Mesenchymal stem cell (in vitro differentiated cells and primary cell): ENCODE measurements around the gene LIG1.

Experiments
- DNase-seq: peaks from one replicate; pipeline ENCODE4 v3.0.0-alpha.2; 2013
- H2AFZ ChIP-seq: one replicate; pipeline ENCODE4 v1.6.1; 2013; ENCODE audit warnings: low read depth, mild to moderate bottlenecking, control low read depth, inconsistent platforms, low read length, moderate library complexity
- H2AK5ac ChIP-seq: 2 replicates; pipeline ENCODE4 v1.6.1; 2013; ENCODE audit warnings: low read length, moderate library complexity, mild to moderate bottlenecking, inconsistent platforms; ENCODE audit not compliant: severe bottlenecking
- H2BK120ac ChIP-seq: one replicate; pipeline ENCODE4 v1.6.1; 2013; ENCODE audit warnings: low read depth, mild to moderate bottlenecking, inconsistent platforms, low read length, moderate library complexity
- H2BK12ac ChIP-seq, 2 experiments: one replicate each; pipeline ENCODE4 v1.6.1; 2013; ENCODE audit warnings: inconsistent platforms in 2 of 2, low read length in 2 of 2, mild to moderate bottlenecking in 2 of 2, moderate library complexity in 2 of 2, control low read depth in 1 of 2
- H2BK15ac ChIP-seq: one replicate; pipeline ENCODE4 v1.6.1; 2013; ENCODE audit warnings: mild to moderate bottlenecking, low read depth, inconsistent platforms; ENCODE audit not compliant: poor library complexity, severe bottlenecking
- H2BK5ac ChIP-seq: 2 replicates; pipeline ENCODE4 v1.6.1; 2013; ENCODE audit warnings: low read depth, mild to moderate bottlenecking, low read length, control low read depth, inconsistent platforms; ENCODE audit not compliant: poor library complexity, severe bottlenecking
- H3K14ac ChIP-seq, 2 experiments: one replicate each; pipeline ENCODE4 v1.6.1; 2013; ENCODE audit warnings: inconsistent platforms in 2 of 2, low read length in 2 of 2, control low read depth in 1 of 2, mild to moderate bottlenecking in 1 of 2, moderate library complexity in 1 of 2
- H3K18ac ChIP-seq, 2 experiments: one replicate each; pipeline ENCODE4 v1.6.1; 2013; ENCODE audit warnings: inconsistent platforms in 2 of 2, low read length in 2 of 2, control low read depth in 1 of 2, low read depth in 1 of 2, mild to moderate bottlenecking in 1 of 2
- H3K23ac ChIP-seq, 2 experiments: one replicate each; pipeline ENCODE4 v1.6.1; 2013; ENCODE audit warnings: inconsistent platforms in 2 of 2, low read length in 2 of 2, mild to moderate bottlenecking in 2 of 2, moderate library complexity in 2 of 2, control low read depth in 1 of 2
- H3K27ac ChIP-seq: 2 replicates; pipeline ENCODE4 v1.5.1; 2013; ENCODE audit warnings: mild to moderate bottlenecking, moderate library complexity, low read length, control low read depth, inconsistent platforms; ENCODE audit not compliant: poor library complexity, severe bottlenecking
- H3K27me3 ChIP-seq, 2 experiments: 2 replicates each; pipeline versions ENCODE4 v1.6.1 to v1.7.0; 2013; ENCODE audit warnings: low read length in 2 of 2, mild to moderate bottlenecking in 2 of 2, moderate library complexity in 2 of 2, control low read depth in 1 of 2, inconsistent platforms in 1 of 2; ENCODE audit not compliant: control insufficient read depth in 1 of 2, insufficient read depth in 1 of 2
- H3K36me3 ChIP-seq, 2 experiments: 2 replicates each; pipeline versions ENCODE4 v1.6.1 to v1.7.0; 2013; ENCODE audit warnings: low read length in 2 of 2, control low read depth in 1 of 2, inconsistent platforms in 1 of 2, low read depth in 1 of 2, mild to moderate bottlenecking in 1 of 2; ENCODE audit not compliant: insufficient read depth in 2 of 2, control insufficient read depth in 1 of 2
- H3K4ac ChIP-seq, 2 experiments: one replicate each; pipeline ENCODE4 v1.6.1; 2013; ENCODE audit warnings: inconsistent platforms in 2 of 2, low read length in 2 of 2, mild to moderate bottlenecking in 2 of 2, moderate library complexity in 2 of 2, control low read depth in 1 of 2, low read depth in 1 of 2
- H3K4me1 ChIP-seq: 2 replicates; pipeline ENCODE4 v1.6.1; 2013; ENCODE audit warnings: low read depth, low read length, control low read depth; ENCODE audit not compliant: control insufficient read depth, insufficient read depth
- H3K4me2 ChIP-seq: 2 replicates; pipeline ENCODE4 v1.6.1; 2013; ENCODE audit warnings: low read length, mild to moderate bottlenecking, inconsistent platforms; ENCODE audit not compliant: poor library complexity, severe bottlenecking
- H3K4me3 ChIP-seq, 2 experiments: 2 replicates each; pipeline versions ENCODE4 v1.5.1 to v1.7.0; 2013; ENCODE audit warnings: low read length in 2 of 2, mild to moderate bottlenecking in 2 of 2, control low read depth in 1 of 2, low read depth in 1 of 2; ENCODE audit not compliant: insufficient read depth in 1 of 2
- H3K79me1 ChIP-seq: replicated peaks from 2 replicates; pipeline ENCODE4 v1.6.1; 2013; ENCODE audit warnings: mild to moderate bottlenecking, control low read depth, low read length, inconsistent platforms; ENCODE audit not compliant: poor library complexity, severe bottlenecking
- H3K9ac ChIP-seq: 2 replicates; pipeline ENCODE4 v1.7.0; 2013; ENCODE audit warnings: mild to moderate bottlenecking, low read length, moderate library complexity
- H3K9me3 ChIP-seq: 2 replicates; pipeline ENCODE4 v1.7.0; 2013; ENCODE audit warnings: mild to moderate bottlenecking, low read length; ENCODE audit not compliant: control insufficient read depth
- H4K8ac ChIP-seq: one replicate; pipeline ENCODE4 v1.6.1; 2013; ENCODE audit warnings: inconsistent platforms, mild to moderate bottlenecking, low read length, moderate library complexity
- H4K91ac ChIP-seq: one replicate; pipeline ENCODE4 v1.6.1; 2013; ENCODE audit warnings: mild to moderate bottlenecking, low read length, inconsistent platforms
- WGBS: methylation state at CpG from one replicate; pipeline ENCODE4 v1.1.7; 2013; ENCODE audit warnings: mixed read lengths; 5-methylcytosine and 5-hydroxymethylcytosine counted together

LIG1 gene

DNA sequence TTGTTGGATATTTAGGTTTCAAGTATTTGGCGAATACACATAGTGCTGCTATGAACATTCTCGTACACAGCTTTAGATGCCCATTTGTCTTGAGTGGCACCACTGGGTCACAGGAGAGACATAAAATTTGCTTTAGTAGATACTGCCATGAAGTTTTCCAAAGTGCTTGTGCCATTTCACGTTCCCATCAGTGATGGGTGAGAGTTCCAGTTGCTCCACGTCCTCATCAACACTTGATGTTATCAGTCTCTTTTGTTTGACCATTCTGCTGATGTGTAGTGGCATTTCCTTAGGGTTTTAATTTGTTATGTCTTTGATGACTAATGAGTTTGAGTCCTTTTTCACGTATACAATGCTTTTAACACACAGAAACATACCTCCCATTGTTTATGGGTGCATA is 11.4 kb upstream of the LIG1 start:
- WGBS: 96% methylated on average over 4 of the region's 5 CpGs
- Histone ChIP-seq H2BK120ac (no peak overlapping the region), H3K4ac (no peak overlapping the region), H3K4me2 (no peak overlapping the region), H3K9me3 (peaks cover 13% of the 10 kb centered on the region), H3K9ac (no peak overlapping the region), H4K8ac (no peak overlapping the region), H3K27ac (no peak overlapping the region), H4K91ac (no peak overlapping the region), H3K23ac (no peak overlapping the region), H2AFZ (no peak overlapping the region), H2BK15ac (no peak overlapping the region), H2BK5ac (no peak overlapping the region), H3K27me3 (no peaks in the 10 kb centered on the region), H2BK12ac (no peak overlapping the region), H3K36me3 (peaks cover 8 to 39% of the 10 kb centered on the region in 2 experiments), H3K4me1 (no peaks in the 10 kb centered on the region), H3K18ac (no peak overlapping the region), H2AK5ac (no peak overlapping the region), H3K14ac (no peak overlapping the region), H3K79me1 (peaks cover 9% of the 10 kb centered on the region), H3K4me3 (no peak overlapping the region)
- DNase-seq: no peak

DNA sequence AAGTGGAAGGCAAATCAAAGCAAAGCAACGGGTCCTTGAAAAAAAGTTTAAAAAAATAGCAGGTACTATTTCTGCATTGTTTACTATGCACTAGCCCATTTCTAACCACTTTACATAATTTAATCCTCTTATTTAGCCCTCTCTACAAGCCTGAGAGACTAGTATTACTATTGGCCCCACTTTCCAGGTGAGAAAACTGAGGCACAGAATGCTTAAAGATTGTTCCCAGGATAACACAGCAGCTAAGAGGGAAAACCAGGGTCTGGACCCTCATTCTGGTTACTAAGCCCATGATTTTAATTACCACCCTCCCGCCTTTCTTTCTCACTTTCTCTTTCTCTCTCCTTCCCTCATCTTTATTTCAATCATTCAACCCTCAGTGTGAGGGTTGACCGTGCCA is 6.1 kb upstream of the LIG1 start:
- Histone ChIP-seq H3K36me3 (peaks cover 30 to 53% of the 10 kb centered on the region in 2 experiments), H3K9ac (no peak overlapping the region), H2BK5ac (no peak overlapping the region), H3K9me3 (peaks cover 4% of the 10 kb centered on the region), H2AK5ac (no peak overlapping the region), H2BK15ac (no peak overlapping the region), H3K14ac (no peak overlapping the region), H3K18ac (no peak overlapping the region), H2BK120ac (no peak overlapping the region), H2BK12ac (no peak overlapping the region), H4K8ac (no peak overlapping the region), H3K79me1 (peaks cover 31% of the 10 kb centered on the region), H3K27me3 (no peaks in the 10 kb centered on the region), H2AFZ (no peak overlapping the region), H3K23ac (no peak overlapping the region), H4K91ac (no peak overlapping the region), H3K4me1 (peaks cover 8% of the 10 kb centered on the region), H3K4me2 (no peak overlapping the region), H3K4me3 (no peak overlapping the region), H3K4ac (no peak overlapping the region), H3K27ac (no peak overlapping the region)
- no peak for DNase-seq
- WGBS: 93% methylated on average over 3 of the region's 3 CpGs

DNA sequence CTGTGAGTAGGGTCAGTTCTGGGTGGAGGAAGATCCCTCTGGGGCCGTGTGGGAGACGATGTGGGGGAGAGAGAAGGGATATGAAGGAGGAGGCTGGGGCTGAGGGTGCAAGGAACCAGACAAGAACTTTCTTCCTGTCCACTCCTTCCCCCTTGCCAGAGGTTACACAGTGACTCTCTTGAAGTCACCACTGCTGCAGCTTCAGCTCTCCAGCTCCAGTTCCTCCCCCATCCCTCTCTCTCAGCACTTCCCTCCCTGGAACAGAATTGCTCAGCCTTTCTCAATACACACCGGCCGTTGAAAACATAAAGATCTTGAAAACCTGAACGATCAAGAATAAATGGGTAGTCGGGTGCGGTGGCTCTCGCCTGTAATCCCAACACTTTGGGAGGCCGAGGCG is 5.4 kb upstream of the LIG1 start:
- Histone ChIP-seq H3K36me3 (peaks cover 30 to 50% of the 10 kb centered on the region in 2 experiments), H2BK5ac (no peak overlapping the region), H3K9ac (no peak overlapping the region), H3K23ac (no peak overlapping the region), H3K18ac (no peak overlapping the region), H3K14ac (no peak overlapping the region), H2AFZ (no peak overlapping the region), H2BK12ac (no peak overlapping the region), H3K4ac (no peak overlapping the region), H2BK15ac (no peak overlapping the region), H3K9me3 (no peaks in the 10 kb centered on the region), H3K79me1 (peaks cover 37% of the 10 kb centered on the region), H4K91ac (no peak overlapping the region), H2AK5ac (no peak overlapping the region), H3K4me2 (no peak overlapping the region), H4K8ac (no peak overlapping the region), H2BK120ac (no peak overlapping the region), H3K27ac (no peak overlapping the region), H3K4me1 (peaks cover 13% of the 10 kb centered on the region), H3K27me3 (no peaks in the 10 kb centered on the region), H3K4me3 (no peak overlapping the region)
- DNase-seq: no peak
- 94% methylated on average over 8 of the region's 10 CpGs for WGBS

DNA sequence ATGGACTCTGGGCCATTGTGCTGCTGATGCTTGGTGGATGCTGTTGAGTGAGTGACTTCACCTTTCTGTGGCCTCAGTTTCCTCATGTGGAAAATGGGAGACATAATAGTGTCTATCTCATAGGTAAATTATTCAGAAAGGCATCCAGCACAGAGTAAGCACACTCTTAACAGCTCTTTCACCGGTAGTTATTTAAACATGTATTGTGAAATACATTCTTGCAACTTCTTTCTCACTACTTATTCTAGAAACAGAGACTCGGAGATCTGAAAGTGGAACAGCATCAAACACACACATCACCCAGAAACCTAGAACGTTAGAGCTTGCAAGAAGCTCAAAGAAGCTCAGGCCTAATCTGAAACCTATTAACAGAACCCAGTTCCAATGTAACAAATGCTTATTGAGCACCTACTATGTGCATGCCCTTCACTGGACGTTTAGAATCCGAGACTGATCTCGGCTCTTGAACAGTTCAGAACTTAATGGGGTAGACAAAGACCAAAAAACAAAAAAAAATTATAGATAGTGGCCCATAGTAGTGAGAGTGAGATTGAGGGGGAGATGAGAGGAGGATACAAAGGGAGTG is 4.4 kb upstream of the LIG1 start:
- Histone ChIP-seq H3K4ac (no peak overlapping the region), H3K4me3 (no peak overlapping the region), H3K23ac (no peak overlapping the region), H4K8ac (no peak overlapping the region), H3K18ac (no peak overlapping the region), H3K36me3 (peaks cover 30 to 43% of the 10 kb centered on the region in 2 experiments), H3K4me1 (peaks cover 13% of the 10 kb centered on the region), H2AK5ac (no peak overlapping the region), H2BK12ac (no peak overlapping the region), H4K91ac (no peak overlapping the region), H3K4me2 (no peak overlapping the region), H2AFZ (no peak overlapping the region), H3K9ac (no peak overlapping the region), H3K79me1 (peaks cover 37% of the 10 kb centered on the region), H3K27me3 (no peaks in the 10 kb centered on the region), H2BK5ac (no peak overlapping the region), H2BK15ac (no peak overlapping the region), H3K27ac (no peak overlapping the region), H3K14ac (no peak overlapping the region), H3K9me3 (no peaks in the 10 kb centered on the region), H2BK120ac (no peak overlapping the region)
- DNase-seq: no peak
- 91% methylated on average over 6 of the region's 6 CpGs for WGBS
